COLO668 (cell line): ENCODE data around the gene THAP2.
A peak's percentile ranks its signal among the peaks of the same experiment; 100 is the strongest.

Experiments used
- DNase-seq: peaks from one replicate; lab custom pipeline; 2025; ENCODE audit not compliant: unreplicated experiment; lab: John Stamatoyannopoulos, UW

Gene THAP2

DNA sequence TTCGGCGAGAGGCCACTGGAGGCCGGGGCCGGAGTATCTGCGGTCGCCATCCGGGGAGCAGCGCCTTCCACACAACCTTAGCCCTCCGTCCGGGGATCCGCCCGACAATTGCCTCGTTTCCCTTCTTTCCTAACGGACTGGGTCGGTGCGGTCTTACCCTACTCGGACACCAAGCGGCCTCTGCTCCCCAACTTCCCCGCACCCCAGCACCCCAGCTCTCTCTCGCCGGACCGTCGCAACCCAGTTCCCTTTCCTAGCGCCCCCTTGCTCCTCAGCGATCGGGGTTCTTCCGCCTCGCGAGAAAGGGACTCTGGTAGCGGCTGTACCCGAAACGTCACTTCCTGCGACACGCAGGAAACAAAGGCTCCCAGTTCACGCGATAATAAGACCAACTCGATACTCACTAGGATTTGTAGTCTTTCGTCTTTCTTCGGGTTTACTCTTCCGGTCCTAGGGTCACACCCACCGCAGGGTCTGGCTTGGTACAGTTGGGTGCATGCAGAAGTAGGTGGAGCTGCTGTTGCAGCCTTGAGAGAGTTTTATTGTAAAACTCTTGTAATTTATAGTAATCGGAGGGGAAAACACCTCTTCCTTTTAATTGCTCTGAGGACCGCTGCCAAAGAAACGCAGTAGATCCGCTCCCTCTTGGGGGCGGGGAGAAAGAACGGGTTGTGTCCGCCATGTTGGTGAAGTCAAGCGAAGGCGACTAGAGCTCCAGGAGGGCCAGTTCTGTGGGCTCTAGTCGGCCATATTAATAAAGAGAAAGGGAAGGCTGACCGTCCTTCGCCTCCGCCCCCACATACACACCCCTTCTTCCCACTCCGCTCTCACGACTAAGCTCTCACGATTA lies at the start of gene THAP2, which contains the start of gene ZFC3H1:
Gene THAP2, plus strand, starts transcription at position 741 of the 850 bp plus-strand sequence. CDS start 209 bp downstream, outside the sequence.
Gene ZFC3H1, minus strand, starts transcription at position 288 of the 850 bp plus-strand sequence. Its CDS starts 238 bp downstream, at position 50.
- DNase-seq: peak; percentile 94

GRCh38 chr12:71621938-71622337 lies 42.2 kb upstream of the THAP2 start:
- no peak for DNase-seq

GRCh38 chr12:71625476-71625875 lies 38.6 kb upstream of the THAP2 start:
- DNase-seq: no peak

GRCh38 chr12:71626098-71626497 lies 38.0 kb upstream of the THAP2 start:
- DNase-seq: no peak

DNA sequence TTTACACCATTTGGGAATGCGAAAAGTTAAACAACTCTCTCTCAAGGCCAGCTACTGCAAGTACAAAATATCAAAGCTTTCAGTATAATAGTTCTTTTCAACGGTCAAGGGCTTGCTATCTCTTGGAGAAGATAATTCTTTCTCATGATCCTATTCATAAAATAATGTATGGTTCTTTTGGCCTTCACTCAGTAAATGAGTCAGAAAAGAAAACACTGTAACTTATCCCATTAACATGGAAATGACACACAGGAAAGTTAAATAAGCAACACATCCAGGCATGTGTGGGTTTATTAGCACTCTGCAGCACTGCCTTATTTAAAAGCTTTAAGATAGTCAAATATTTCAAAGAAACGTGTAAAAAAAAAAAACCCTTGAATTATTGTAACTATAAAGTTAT lies 37.3 kb upstream of the THAP2 start:
- DNase-seq: no peak

- no peak for DNase-seq
Observed at GRCh38 chr12:71627438-71628002, 36.6 kb upstream of the THAP2 start.

- peak; percentile 16 for DNase-seq
Observed at GRCh38 chr12:71636704-71637115, 27.4 kb upstream of the THAP2 start.

DNA sequence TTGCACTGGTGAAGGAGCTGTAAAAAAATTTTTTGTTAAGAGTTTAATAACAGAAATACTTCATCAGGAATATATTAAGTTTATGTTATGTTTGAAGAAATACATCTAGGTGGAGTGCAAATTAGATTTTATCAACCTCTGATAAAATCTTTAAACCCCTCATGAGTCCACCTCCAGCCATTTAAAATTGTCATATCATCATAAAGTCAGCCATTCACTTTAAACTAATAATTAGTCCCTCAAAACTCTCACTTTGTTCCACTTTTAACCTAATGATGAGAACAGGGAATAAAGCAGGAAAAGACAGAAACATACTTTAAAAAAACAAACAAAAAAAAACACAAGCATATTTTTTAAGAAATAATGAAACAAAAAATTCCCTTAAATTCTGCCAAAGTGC lies 25.6 kb upstream of the THAP2 start:
- no peak for DNase-seq

DNA sequence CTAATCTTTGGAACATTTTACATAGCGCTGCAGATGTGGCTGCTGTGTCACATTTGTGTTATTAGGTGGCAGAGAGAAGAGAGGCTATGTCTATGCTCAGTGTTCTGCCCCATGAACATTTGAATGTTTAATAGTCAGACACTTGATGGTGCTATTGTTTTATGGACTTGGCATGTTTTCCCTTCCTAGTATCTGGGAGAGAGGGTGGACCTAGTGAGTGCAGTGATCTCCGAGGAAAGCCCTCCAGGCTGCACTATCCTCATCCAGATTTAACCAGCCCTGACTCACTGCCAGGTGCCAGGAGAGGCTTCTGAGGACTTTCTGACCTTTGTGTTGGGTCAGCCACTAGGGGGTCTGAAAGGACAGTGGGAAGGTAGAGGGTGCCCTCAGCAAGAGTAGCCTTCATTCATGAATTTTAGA lies 24.8 kb upstream of the THAP2 start:
- DNase-seq: peak; percentile 12

- no peak for DNase-seq
Observed at GRCh38 chr12:71640316-71640715, 23.8 kb upstream of the THAP2 start.

GRCh38 chr12:71641390-71641789 lies 22.7 kb upstream of the THAP2 start:
- no peak for DNase-seq

- DNase-seq: no peak
Observed at GRCh38 chr12:71642264-71642663, 21.8 kb upstream of the THAP2 start.

- DNase-seq: no peak
Observed at GRCh38 chr12:71645268-71645667, 18.8 kb upstream of the THAP2 start.

DNA sequence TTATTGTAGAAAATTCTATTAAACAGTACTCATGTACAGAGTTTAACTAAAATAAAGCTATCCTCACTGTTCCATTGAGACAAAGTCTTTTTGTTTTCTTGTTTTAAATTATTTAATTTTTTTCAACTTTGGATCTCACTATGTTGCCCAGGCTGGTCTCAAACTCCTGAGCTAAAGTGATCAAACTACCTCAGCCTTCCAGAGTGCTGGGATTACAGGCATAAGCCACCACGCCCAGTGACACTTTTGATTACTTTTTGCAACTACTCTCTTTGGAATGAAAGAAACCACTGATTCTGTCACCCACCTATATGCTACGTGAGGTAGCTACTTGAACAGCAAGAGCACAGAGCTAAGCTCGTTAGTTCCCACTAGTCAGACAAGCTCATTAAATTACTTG lies 17.6 kb upstream of the THAP2 start:
- no peak for DNase-seq

GRCh38 chr12:71648537-71648936 lies 15.6 kb upstream of the THAP2 start:
- no peak for DNase-seq

- DNase-seq: no peak
Observed at GRCh38 chr12:71649401-71649800, 14.7 kb upstream of the THAP2 start.

DNA sequence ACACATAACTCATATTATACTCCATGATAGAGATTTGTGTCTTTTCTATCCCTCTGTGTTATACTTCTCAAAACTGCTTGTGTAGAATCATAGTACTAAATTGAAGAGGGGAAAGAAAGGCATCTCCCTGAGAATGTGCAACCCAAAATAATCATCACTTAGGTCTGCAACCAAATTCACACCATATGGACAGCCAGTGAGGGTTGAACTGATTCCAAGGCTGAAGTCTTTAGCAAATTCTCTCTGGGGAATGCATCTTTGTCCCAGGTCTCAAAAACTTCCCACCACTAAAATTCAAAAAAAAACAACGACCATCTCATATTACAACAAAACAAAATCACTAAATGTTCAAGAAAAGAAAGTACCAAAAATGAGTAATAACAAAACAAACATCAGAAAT lies 11.4 kb upstream of the THAP2 start:
- DNase-seq: no peak

- DNase-seq: no peak
Observed at GRCh38 chr12:71653137-71653536, 11.0 kb upstream of the THAP2 start.

DNA sequence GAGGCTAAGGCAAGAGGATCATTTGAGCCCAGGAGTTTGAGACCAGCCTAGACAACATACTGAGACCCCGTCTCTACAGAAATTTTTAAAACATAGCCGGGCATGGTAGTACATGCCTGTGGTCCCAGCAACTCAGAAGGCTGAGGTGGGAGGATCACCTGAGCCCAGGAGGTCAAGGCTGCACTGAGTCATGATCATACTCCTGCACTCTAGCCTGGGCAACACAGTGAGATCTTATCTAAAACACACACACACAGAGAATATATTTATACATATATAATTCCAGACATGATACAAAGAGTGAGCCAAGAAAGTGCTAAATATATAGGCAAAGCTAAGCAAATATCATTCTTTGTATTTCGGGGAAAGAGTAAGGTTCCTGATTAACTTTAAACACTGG lies 9.9 kb upstream of the THAP2 start:
- DNase-seq: no peak

GRCh38 chr12:71655495-71655894 lies 8.6 kb upstream of the THAP2 start:
- DNase-seq: no peak

DNA sequence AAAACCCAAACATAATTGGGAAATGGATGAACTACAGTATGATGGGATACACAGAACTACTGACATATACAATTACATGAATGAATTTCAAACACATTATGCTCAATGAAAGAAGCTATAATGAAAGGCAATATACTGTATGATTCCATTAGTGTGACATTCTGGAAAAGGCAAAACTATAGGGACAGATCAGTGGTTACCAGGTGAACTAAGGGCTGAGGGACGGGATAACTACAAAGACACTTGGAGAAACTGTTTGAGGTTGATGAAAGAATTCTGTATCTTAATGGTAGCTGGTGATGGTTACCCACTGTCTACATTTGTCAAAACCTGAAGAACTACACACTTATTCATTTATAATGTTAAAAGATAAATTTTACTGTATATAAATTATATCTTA lies 8.2 kb upstream of the THAP2 start:
- no peak for DNase-seq

- DNase-seq: no peak
Observed at GRCh38 chr12:71656740-71657139, 7.4 kb upstream of the THAP2 start.
